ENCODE data around the gene FNDC3B. TPM values are rescaled to one million over a fixed set of nuclear protein-coding genes. Genes with fewer than 3 reads are reported as not detected.

The FNDC3B gene
- total and polyA plus RNA-seq, 2 donors (not counting 1 experiment from before 2014, with no cell fraction given) = 1.2 to 9.2 TPM

DNA sequence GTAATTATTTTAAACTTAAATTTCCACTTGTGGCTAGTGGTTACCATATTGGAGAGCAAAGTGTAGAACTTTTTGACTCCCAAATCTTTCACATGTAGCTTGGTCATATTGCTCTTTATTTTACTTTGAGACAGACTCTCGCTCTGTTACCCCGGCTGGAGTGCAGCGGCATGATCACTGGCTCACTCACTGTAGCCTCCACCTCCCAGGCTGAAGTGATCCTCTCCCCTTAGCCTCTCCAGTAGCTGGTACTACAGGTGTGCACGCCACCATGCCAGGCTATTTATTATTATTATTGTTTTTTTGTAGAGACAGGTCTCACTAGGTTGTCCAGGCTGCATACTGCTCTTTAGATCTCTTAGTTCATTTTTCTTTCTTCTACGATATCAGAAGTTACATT, 3.9 kb downstream of the FNDC3B start:
- no peak overlapping the region for H3K27ac Mint-ChIP-seq
- TF ChIP-seq, protein P1, sequence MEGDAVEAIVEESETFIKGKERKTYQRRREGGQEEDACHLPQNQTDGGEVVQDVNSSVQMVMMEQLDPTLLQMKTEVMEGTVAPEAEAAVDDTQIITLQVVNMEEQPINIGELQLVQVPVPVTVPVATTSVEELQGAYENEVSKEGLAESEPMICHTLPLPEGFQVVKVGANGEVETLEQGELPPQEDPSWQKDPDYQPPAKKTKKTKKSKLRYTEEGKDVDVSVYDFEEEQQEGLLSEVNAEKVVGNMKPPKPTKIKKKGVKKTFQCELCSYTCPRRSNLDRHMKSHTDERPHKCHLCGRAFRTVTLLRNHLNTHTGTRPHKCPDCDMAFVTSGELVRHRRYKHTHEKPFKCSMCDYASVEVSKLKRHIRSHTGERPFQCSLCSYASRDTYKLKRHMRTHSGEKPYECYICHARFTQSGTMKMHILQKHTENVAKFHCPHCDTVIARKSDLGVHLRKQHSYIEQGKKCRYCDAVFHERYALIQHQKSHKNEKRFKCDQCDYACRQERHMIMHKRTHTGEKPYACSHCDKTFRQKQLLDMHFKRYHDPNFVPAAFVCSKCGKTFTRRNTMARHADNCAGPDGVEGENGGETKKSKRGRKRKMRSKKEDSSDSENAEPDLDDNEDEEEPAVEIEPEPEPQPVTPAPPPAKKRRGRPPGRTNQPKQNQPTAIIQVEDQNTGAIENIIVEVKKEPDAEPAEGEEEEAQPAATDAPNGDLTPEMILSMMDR (IDR thresholded peaks at IDR 0.05) = no peak
- no peak for TF ChIP-seq EZH2 (IDR thresholded peaks at IDR 0.05; ENCODE audit: borderline replicate concordance, insufficient read depth, low read depth, low read length, poor library complexity, severe bottlenecking)
- no peaks in the 10 kb centered on the region for H3K9me3 ChIP-seq (ENCODE audit: control extremely low read depth in 1 of 3, control insufficient read depth in 2 of 3, insufficient read depth in 1 of 3, low read length in 2 of 3)
- peaks cover 0 to 8% (median 2%) of the 10 kb centered on the region in 4 experiments for H3K27me3 ChIP-seq (replicated peaks in 1 of 4; ENCODE audit: control extremely low read depth in 1 of 4, control insufficient read depth in 3 of 4, insufficient read depth in 4 of 4, low read length in 3 of 4)
- H2AFZ ChIP-seq (ENCODE audit: insufficient read depth, low read depth, low read length, poor library complexity, severe bottlenecking) = no peak overlapping the region
- no peak overlapping the region for H3K4me3 Mint-ChIP-seq
- ChIA-PET POLR2A (no interaction called here), CTCF (interaction anchor here (1.2 to 1.4 kb wide), 2 partner anchors 286 to 289 kb away, joined by 3 read pairs; no protein-coding TSS in a partner anchor)
- no CpG with 5 or more reads among the region's 5 CpGs for WGBS (ENCODE audit: insufficient coverage)
- H3K4me2 ChIP-seq (replicated peaks; ENCODE audit: low read depth, low read length, poor library complexity, severe bottlenecking) = no peak overlapping the region
- intact Hi-C loops (cut with micrococcal nuclease) = no loop called here
- H3K27me3 Mint-ChIP-seq = peaks cover 3% of the 10 kb centered on the region
- H3K27ac ChIP-seq (ENCODE audit: low read length in 2 of 2) = no peak overlapping the region
- DNase-seq (no peak), ATAC-seq (ENCODE audit: low read depth) (no peak)
- no peak overlapping the region for H3K4me3 ChIP-seq (ENCODE audit: control extremely low read depth in 1 of 5, extremely low read depth in 1 of 5, insufficient read depth in 1 of 5, low read depth in 2 of 5, low read length in 4 of 5)
- H3K9ac ChIP-seq (ENCODE audit: low read length) = no peak overlapping the region
- H3K4me1 ChIP-seq (ENCODE audit: control insufficient read depth in 2 of 2, insufficient read depth in 2 of 2, low read length in 2 of 2) = peaks cover 11% of the 10 kb centered on the region in 2 donors
- peaks cover 9% of the 10 kb centered on the region for H3K4me1 Mint-ChIP-seq
- H3K79me2 ChIP-seq (ENCODE audit: control insufficient read depth, insufficient read depth, low read length) = no peaks in the 10 kb centered on the region
- no peaks in the 10 kb centered on the region for H4K20me1 ChIP-seq (ENCODE audit: control insufficient read depth, insufficient read depth, low read length, poor library complexity, severe bottlenecking)
- H3K9me3 Mint-ChIP-seq (ENCODE audit: insufficient read depth) = no peaks in the 10 kb centered on the region
- H3K36me3 ChIP-seq (replicated peaks in 1 of 2; ENCODE audit: control extremely low read depth in 1 of 2, control insufficient read depth in 1 of 2, extremely low read depth in 1 of 2, insufficient read depth in 2 of 2, low read length in 1 of 2) = no peaks in the 10 kb centered on the region

- no peak overlapping the region for H3K27ac Mint-ChIP-seq
- Histone ChIP-seq H3K4me2 (replicated peaks; ENCODE audit: low read depth, low read length, poor library complexity, severe bottlenecking) (no peak overlapping the region), H3K4me1 (ENCODE audit: control insufficient read depth in 2 of 2, insufficient read depth in 2 of 2, low read length in 2 of 2) (peaks cover 11% of the 10 kb centered on the region in 2 donors), H3K27me3 (replicated peaks in 1 of 4; ENCODE audit: control extremely low read depth in 1 of 4, control insufficient read depth in 3 of 4, insufficient read depth in 4 of 4, low read length in 3 of 4) (peaks cover 0 to 5% (median 2%) of the 10 kb centered on the region in 4 experiments), H2AFZ (ENCODE audit: insufficient read depth, low read depth, low read length, poor library complexity, severe bottlenecking) (no peak overlapping the region), H3K9ac (ENCODE audit: low read length) (no peak overlapping the region), H3K36me3 (replicated peaks in 1 of 2; ENCODE audit: control extremely low read depth in 1 of 2, control insufficient read depth in 1 of 2, extremely low read depth in 1 of 2, insufficient read depth in 2 of 2, low read length in 1 of 2) (no peaks in the 10 kb centered on the region), H3K79me2 (ENCODE audit: control insufficient read depth, insufficient read depth, low read length) (no peaks in the 10 kb centered on the region), H3K4me3 (ENCODE audit: control extremely low read depth in 1 of 5, extremely low read depth in 1 of 5, insufficient read depth in 1 of 5, low read depth in 2 of 5, low read length in 4 of 5) (no peak overlapping the region), H4K20me1 (ENCODE audit: control insufficient read depth, insufficient read depth, low read length, poor library complexity, severe bottlenecking) (no peaks in the 10 kb centered on the region), H3K9me3 (ENCODE audit: control extremely low read depth in 1 of 3, control insufficient read depth in 2 of 3, insufficient read depth in 1 of 3, low read length in 2 of 3) (no peaks in the 10 kb centered on the region), H3K27ac (ENCODE audit: low read length in 2 of 2) (no peak overlapping the region)
- intact Hi-C loops (cut with micrococcal nuclease) = no loop called here
- POLR2A ChIA-PET = no interaction called here
- H3K9me3 Mint-ChIP-seq (ENCODE audit: insufficient read depth) = no peaks in the 10 kb centered on the region
- H3K4me3 Mint-ChIP-seq = no peak overlapping the region
- DNase-seq (no peak), ATAC-seq (ENCODE audit: low read depth) (no peak)
- H3K4me1 Mint-ChIP-seq = peaks cover 9% of the 10 kb centered on the region
- WGBS (ENCODE audit: insufficient coverage) = no CpG with 5 or more reads among the region's 5 CpGs
- CTCF ChIA-PET = interaction anchor here (1.4 kb wide), 1 partner anchor 289 kb away, joined by 3 read pairs; no protein-coding TSS in a partner anchor
- H3K27me3 Mint-ChIP-seq = peaks cover 3% of the 10 kb centered on the region
- no peak for TF ChIP-seq EZH2 (IDR thresholded peaks at IDR 0.05; ENCODE audit: borderline replicate concordance, insufficient read depth, low read depth, low read length, poor library complexity, severe bottlenecking)
Observed at GRCh38 chr3:172043766-172044165, 4.4 kb downstream of the FNDC3B start.

Data from B cell (primary cell).